Measurements from ENCODE around the gene ACOX2.

GRCh38 chr3:58573640-58574039 lies 36.6 kb upstream of the ACOX2 start:
- no peak for TF ChIP-seq CTCF (conservative IDR thresholded peaks at IDR 0.05 in 1 of 2, IDR thresholded peaks at IDR 0.05 in 1 of 2; ENCODE audit: low read depth in 1 of 2, low read length in 2 of 2)
- no peak for TF ChIP-seq EZH2 (IDR thresholded peaks at IDR 0.05; ENCODE audit: low read length, missing control alignments)
